Measurements from ENCODE around the gene SORL1.

Gene SORL1

DNA sequence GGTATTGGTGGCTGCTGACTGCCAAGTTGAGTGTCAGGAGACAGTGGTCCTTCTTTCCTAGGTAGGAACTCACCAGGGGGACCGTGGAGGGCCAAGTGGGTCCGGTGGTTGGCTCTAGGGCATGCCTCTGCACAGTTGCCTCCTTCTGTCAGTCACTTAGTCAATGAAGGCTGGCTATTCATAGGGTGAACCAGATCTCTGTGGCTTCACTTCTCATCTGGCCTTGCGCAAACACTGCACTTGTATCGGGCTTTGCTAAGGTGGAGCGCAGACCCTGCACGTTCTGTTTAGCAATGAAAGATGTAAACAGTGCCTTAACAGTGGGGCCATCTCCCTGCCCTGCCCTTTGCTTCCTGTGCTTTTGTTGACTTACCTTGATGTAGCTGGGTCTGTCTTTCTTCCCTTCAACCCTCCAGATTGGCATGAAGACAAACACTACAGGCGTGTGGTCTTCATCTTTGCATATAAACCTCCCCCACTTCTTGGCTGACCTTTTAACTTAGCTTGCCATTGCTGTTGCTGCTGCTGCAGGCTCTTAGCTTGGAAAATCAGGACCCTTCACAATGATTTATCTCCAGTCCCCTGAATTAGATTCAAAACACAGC lies 7.4 kb downstream of the SORL1 start:
- TF ChIP-seq, protein P1, sequence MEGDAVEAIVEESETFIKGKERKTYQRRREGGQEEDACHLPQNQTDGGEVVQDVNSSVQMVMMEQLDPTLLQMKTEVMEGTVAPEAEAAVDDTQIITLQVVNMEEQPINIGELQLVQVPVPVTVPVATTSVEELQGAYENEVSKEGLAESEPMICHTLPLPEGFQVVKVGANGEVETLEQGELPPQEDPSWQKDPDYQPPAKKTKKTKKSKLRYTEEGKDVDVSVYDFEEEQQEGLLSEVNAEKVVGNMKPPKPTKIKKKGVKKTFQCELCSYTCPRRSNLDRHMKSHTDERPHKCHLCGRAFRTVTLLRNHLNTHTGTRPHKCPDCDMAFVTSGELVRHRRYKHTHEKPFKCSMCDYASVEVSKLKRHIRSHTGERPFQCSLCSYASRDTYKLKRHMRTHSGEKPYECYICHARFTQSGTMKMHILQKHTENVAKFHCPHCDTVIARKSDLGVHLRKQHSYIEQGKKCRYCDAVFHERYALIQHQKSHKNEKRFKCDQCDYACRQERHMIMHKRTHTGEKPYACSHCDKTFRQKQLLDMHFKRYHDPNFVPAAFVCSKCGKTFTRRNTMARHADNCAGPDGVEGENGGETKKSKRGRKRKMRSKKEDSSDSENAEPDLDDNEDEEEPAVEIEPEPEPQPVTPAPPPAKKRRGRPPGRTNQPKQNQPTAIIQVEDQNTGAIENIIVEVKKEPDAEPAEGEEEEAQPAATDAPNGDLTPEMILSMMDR (conservative IDR thresholded peaks at IDR 0.05; ENCODE audit: low read depth, low read length) = no peak
- DNase-seq (ENCODE audit: low read depth) = no peak
- H3K4me3 ChIP-seq (ENCODE audit: low read length) = no peak overlapping the region

DNA sequence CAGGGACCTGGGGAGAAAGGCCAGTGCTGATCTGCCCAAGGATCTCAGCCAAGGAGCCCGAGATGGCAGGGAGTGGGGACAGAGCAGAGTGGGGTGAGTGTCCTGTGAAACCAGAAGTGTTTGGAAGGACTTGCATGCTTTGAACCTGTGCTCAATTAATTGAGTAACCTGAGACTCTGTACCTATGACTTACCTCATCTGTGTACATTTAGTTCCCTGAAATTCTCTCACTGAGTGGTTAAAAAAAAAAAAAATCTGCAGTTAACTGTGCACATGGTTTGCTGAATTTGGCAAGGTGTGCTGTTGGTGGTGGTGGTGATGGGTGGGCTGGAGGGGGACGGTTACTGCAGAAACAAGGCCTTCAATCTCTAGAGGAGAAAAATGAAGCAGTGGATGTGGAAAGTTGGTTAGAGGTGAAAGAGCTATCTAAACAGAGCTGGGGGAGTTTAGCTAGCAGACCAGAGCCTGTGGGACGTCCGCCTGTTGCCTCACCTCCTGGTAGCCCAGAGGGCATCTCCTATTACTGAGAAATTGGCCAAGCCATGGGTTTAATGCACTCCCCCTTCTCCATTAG lies 8.9 kb downstream of the SORL1 start:
- no peak for DNase-seq (ENCODE audit: low read depth)
- TF ChIP-seq, protein P1 (conservative IDR thresholded peaks at IDR 0.05; ENCODE audit: low read depth, low read length) = no peak
- no peak overlapping the region for H3K4me3 ChIP-seq (ENCODE audit: low read length)

DNA sequence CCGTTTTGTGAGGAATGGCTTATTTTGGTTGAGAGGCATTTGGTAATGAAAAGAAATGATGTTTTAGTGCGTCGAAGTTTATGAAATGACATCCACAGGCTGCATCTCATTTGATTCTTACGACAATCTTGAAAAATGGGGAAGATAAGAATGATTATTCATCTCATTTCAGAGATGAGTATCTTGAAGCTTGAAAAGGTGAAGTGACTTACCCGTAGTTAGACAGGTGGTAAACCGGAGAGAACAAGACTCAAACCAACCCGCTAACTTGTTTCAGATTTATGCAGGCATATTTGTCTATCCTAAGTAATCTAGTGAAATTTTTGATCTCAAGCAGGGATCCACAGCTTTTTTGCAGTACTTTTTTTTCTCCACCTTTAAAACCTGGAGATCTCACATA lies 9.7 kb downstream of the SORL1 start:
- no peak overlapping the region for H3K4me3 ChIP-seq (ENCODE audit: low read length)
- TF ChIP-seq, protein P1 (conservative IDR thresholded peaks at IDR 0.05; ENCODE audit: low read depth, low read length) = no peak
- no peak for DNase-seq (ENCODE audit: low read depth)

DNA sequence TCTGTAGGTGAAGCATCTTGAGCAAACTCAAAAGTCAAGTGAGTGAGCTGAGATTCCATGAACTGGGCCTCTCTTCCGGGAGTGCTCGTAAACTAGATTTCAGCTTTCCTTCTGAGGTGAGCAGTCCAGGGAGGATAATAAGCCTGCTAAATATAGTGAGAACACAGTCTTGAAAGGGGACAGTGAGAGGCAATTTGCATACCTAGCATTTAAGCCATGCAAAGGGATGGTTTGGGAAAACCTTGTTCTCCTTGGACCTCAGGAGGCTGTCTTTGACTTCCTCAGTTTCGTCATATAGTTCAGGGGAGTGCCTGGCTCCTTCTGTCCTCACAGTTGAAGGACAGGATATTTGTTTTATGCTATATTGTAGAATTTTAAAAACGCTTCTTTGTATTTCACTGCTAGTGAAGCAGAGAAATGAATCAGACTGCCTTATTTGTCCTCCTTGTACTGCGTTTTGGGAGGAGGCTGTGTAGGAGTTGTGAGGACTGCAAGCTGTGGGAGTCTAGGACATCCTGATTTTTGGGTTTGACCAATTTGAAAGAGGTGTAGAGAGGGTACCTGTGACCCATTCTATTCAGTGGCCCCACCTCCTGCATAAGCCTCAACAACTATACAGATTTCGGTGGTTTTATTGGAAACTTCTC lies 11.7 kb downstream of the SORL1 start:
- DNase-seq (ENCODE audit: low read depth) = no peak
- TF ChIP-seq, protein P1 (conservative IDR thresholded peaks at IDR 0.05; ENCODE audit: low read depth, low read length) = no peak
- H3K4me3 ChIP-seq (ENCODE audit: low read length) = no peak overlapping the region

DNA sequence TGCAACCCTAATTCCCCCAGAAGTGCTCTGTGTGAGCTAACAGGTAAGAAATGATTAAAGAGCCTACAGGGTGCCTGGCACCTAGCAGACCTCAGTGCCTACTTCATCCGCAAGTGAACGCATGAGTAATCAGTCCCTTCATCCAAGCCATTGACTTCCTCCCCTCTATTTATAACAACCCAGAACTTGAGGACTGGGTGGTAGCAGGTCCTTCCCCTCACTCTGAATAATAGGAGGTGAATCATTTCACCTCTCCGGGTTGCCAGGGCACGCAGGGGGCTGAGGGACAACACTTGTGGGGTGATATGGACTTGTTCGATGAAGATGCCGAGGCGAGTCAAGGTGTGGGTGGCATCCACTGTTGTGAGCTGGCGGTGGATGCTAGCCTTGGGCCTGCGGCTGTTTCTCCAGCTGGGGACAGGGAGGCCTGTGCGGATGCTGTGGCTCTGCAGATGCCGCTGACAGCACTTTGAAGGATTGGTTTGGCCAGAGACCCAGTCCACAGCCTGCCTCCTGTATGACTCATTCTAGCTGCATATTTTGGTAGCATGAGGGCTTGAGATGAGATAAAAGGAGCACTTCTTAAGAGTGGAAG lies 12.3 kb downstream of the SORL1 start:
- peak; percentile 60 for DNase-seq (ENCODE audit: low read depth)
- H3K4me3 ChIP-seq (ENCODE audit: low read length) = no peak overlapping the region
- TF ChIP-seq, protein P1 (conservative IDR thresholded peaks at IDR 0.05; ENCODE audit: low read depth, low read length) = no peak

DNA sequence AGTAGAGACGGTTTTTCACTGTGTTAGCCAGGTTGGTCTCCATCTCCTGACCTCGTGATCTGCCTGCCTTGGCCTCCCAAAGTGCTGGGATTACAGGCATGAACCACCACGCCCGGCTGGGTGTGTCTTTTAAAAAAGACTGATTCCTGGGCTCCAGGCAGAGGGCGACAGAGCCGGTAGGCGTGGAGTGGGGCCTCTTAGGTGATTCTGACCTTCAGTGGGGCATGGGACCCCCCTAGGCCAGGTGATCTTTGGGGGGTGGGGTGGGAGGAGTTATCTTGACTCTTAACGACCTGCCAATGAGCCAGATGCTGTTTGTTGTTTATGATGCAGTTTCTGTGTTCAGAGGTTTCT lies 13.6 kb downstream of the SORL1 start:
- H3K4me3 ChIP-seq (ENCODE audit: low read length) = no peak overlapping the region
- TF ChIP-seq, protein P1 (conservative IDR thresholded peaks at IDR 0.05; ENCODE audit: low read depth, low read length) = no peak

More for the DNA sequence above, 13.6 kb downstream of the SORL1 start:
- DNase-seq (ENCODE audit: low read depth) = no peak

Measured in retinal pigment epithelial cell (primary cell).